Liver (tissue), 3 donors: Measurements from ENCODE around the gene TMEM263.

Source experiments
- CTCF ChIP-seq: fragments of 150-350 bp; IDR thresholded peaks from 2 replicates; pipeline ENCODE4 v1.5.1; 2017; ENCODE audit warnings: improper control_type of control experiment, low read depth, low read length; ENCODE audit not compliant: missing input control
- EGR1 ChIP-seq, 2 donors: IDR thresholded peaks; 2 replicates each; pipeline ENCODE4 v1.6.1; 2016 to 2018; ENCODE audit warnings: antibody characterized with exemption in 2 of 2, low read depth in 2 of 2
- FOXA1 ChIP-seq: IDR thresholded peaks from 2 replicates; pipeline ENCODE4 v1.6.1; 2016; ENCODE audit warnings: antibody characterized with exemption
- HNF4A ChIP-seq, 2 donors: conservative IDR thresholded peaks; 2 replicates each; pipeline ENCODE4 v1.6.1; 2016; ENCODE audit warnings: antibody characterized with exemption in 2 of 2, mild to moderate bottlenecking in 2 of 2
- JUND ChIP-seq, 2 donors: IDR thresholded peaks; 2 replicates each; pipeline ENCODE4 v1.6.1; 2016; ENCODE audit warnings: antibody characterized with exemption in 2 of 2
- MAX ChIP-seq: IDR thresholded peaks from 2 replicates; pipeline ENCODE4 v1.6.1; 2016; ENCODE audit warnings: antibody characterized with exemption
- NR2F2 ChIP-seq: IDR thresholded peaks from 2 replicates; pipeline ENCODE4 v1.6.1; 2016; ENCODE audit warnings: antibody characterized with exemption
- REST ChIP-seq: IDR thresholded peaks from 2 replicates; pipeline ENCODE4 v1.6.1; 2016; ENCODE audit warnings: antibody characterized with exemption, mild to moderate bottlenecking
- RXRA ChIP-seq, 2 donors: IDR thresholded peaks; 2 replicates each; pipeline ENCODE4 v1.6.1; 2017 to 2018; ENCODE audit warnings: antibody characterized with exemption in 2 of 2, mild to moderate bottlenecking in 1 of 2
- SP1 ChIP-seq: IDR thresholded peaks from 2 replicates; pipeline ENCODE4 v1.6.1; 2018; ENCODE audit warnings: antibody characterized with exemption, mild to moderate bottlenecking
- TAF1 ChIP-seq: conservative IDR thresholded peaks from 2 replicates; pipeline ENCODE4 v1.6.1; 2016; ENCODE audit warnings: antibody characterized with exemption, mild to moderate bottlenecking
- ZBTB33 ChIP-seq: IDR thresholded peaks from 2 replicates; pipeline ENCODE4 v1.6.1; 2016; ENCODE audit warnings: antibody characterized with exemption
- donor health status: healthy.
- donor health status: healthy.

GRCh38 chr12:106934277-106934676 lies 21.4 kb upstream of the TMEM263 start:
- TF ChIP-seq CTCF = no peak
- TF ChIP-seq SP1 = no peak
- no peak for TF ChIP-seq TAF1
- no peak for TF ChIP-seq REST
- no peak for TF ChIP-seq FOXA1
- TF ChIP-seq MAX = no peak
- TF ChIP-seq ZBTB33 = no peak
- no peak for TF ChIP-seq NR2F2
- TF ChIP-seq HNF4A (conservative IDR thresholded peaks at IDR 0.05) = no peak
- TF ChIP-seq JUND (IDR thresholded peaks at IDR 0.05) = no peak
- no peak for TF ChIP-seq RXRA (IDR thresholded peaks at IDR 0.05)
- TF ChIP-seq EGR1 (IDR thresholded peaks at IDR 0.05; ENCODE audit: low read depth in 2 of 2) = no peak
